SU-DHL-6 (cell line): Measurements from ENCODE around the gene CELSR1.

Source experiments
- CTCF ChIP-seq: fragments of 200-600 bp; sonication (generic); IDR thresholded peaks from one replicate; pipeline ENCODE4 v1.5.1; 2017; ENCODE audit warnings: antibody characterized with exemption, mild to moderate bottlenecking, low read length, moderate library complexity; ENCODE audit not compliant: insufficient read depth, poor library complexity, severe bottlenecking
- EZH2phosphoT487 ChIP-seq: fragments of 200-600 bp; sonication (generic), shearing (Covaris generic); conservative IDR thresholded peaks from 2 replicates; pipeline ENCODE4 v1.6.1; 2018; ENCODE audit warnings: mild to moderate bottlenecking, antibody characterized with exemption, low read length, moderate library complexity, mixed read lengths

DNA sequence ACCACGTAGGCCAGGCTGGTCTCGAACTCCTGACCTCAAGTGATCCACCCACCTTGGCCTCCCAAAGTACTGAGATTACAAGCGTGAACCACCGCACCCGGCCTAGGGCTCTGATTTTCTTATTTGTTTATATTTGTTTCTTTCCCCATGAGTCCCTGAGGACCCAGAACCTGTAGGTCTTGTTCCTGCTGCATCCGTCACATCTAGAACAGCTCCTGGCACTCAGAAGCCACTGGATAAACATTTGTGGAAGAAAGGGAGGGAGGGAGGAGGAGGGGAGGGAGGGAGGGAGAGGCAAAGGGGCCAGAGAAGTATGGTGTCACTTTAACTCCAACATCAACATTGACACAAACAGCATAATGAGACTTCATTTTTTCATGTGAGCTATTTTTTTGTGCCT, 67.7 kb downstream of the CELSR1 start:
- TF ChIP-seq CTCF (no peak), EZH2phosphoT487 (no peak)
